ENCODE results near the gene RBCK1. TPM values are rescaled to one million over a fixed set of nuclear protein-coding genes. Genes with fewer than 3 reads are reported as not detected.

Gene RBCK1
- total RNA-seq, 1 donor from 2014 or later: 97.6 TPM

DNA sequence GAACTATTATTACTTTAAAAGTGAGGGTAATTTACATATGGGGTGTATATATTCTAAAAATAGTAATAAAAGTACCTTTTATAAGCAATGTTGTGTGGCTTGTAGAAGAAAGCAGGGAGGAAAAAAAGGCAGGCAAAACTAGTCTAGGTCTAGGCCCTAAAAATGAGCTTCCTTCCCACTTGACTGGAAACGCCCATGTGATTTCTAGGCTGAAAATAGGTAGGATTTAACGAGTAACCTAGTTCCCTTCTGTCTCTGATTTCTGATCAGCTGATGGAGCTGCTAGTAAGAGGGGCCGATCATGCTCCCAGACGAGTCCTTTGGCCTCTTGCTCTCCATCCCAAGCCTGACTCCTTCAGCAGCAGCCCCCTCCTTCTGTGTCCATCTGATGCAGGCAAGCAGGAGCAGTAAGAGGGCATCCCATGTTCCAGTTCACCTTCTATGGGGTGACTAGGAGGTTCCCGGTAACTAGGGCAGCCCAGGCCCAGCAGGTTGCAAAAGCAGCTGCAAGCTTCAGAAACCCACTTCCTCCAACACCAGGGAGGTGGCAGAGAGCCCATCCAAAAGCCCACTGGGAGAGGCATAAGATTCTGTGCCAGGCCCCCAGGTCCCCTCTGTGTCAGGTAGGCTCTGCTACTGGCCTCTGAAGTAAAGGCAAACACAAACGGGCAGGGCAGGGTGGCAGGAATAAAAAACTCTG is 29.8 kb downstream of the RBCK1 start:
- TF ChIP-seq, protein P1, sequence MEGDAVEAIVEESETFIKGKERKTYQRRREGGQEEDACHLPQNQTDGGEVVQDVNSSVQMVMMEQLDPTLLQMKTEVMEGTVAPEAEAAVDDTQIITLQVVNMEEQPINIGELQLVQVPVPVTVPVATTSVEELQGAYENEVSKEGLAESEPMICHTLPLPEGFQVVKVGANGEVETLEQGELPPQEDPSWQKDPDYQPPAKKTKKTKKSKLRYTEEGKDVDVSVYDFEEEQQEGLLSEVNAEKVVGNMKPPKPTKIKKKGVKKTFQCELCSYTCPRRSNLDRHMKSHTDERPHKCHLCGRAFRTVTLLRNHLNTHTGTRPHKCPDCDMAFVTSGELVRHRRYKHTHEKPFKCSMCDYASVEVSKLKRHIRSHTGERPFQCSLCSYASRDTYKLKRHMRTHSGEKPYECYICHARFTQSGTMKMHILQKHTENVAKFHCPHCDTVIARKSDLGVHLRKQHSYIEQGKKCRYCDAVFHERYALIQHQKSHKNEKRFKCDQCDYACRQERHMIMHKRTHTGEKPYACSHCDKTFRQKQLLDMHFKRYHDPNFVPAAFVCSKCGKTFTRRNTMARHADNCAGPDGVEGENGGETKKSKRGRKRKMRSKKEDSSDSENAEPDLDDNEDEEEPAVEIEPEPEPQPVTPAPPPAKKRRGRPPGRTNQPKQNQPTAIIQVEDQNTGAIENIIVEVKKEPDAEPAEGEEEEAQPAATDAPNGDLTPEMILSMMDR (IDR thresholded peaks at IDR 0.05; ENCODE audit: partially characterized antibody, unreplicated experiment): no peak
- Mint-ChIP-seq H3K4me3 (ENCODE audit: unreplicated experiment) (no peak overlapping the region), H3K9me3 (ENCODE audit: unreplicated experiment) (peaks cover 2% of the 10 kb centered on the region), H3K27ac (ENCODE audit: unreplicated experiment) (no peak overlapping the region), H3K36me3 (ENCODE audit: unreplicated experiment) (peaks cover 16% of the 10 kb centered on the region), H3K4me1 (ENCODE audit: low read depth, unreplicated experiment) (peaks cover 6% of the 10 kb centered on the region), H3K27me3 (ENCODE audit: unreplicated experiment) (peaks cover 3% of the 10 kb centered on the region)
- DNase-seq: no peak

DNA sequence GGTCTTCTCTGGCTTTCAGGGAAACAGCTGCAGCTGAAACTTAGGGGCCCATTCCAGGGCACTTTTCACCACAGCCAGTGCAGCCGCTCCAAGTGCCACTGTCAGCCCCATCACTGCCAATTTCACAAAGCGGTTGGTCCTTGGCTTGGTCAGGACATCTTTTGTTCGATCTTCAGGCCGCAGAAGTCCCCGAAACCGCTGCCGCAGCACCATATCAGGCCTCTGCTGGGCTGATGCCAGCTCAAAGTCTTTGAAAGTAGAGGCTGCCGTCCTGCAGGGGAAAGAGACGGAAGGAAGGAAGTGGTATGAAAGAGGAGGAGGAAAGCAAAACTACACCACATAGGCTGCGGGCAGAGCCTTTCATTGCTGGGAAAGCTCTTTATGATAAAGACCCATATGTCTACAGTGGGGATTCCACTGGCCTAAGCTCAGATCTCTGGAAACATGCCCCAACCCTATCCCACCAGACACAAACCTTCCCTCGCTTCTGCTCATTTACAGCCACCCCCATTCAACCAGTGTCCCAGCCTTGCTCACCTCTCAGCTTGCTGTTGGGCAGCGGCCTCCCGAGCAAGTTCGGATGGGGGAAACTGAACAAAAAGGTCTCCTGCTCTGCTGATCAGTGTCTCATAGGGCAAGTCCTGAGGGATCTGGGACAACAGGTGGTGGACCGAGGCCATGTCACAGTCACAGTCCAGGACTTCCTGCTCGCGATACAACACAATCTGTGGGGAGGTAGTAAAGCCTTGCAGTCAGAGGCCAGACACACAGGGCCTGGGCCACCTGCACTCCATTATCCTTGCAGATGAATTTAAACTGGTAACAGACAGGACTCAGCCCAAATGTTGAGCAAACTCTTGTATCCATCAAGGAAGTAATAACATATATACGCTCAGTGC is 30.7 kb downstream of the RBCK1 start:
- Mint-ChIP-seq H3K4me1 (ENCODE audit: low read depth, unreplicated experiment) (peaks cover 4% of the 10 kb centered on the region), H3K27ac (ENCODE audit: unreplicated experiment) (no peak overlapping the region), H3K36me3 (ENCODE audit: unreplicated experiment) (peaks cover 16% of the 10 kb centered on the region), H3K27me3 (ENCODE audit: unreplicated experiment) (no peaks in the 10 kb centered on the region), H3K4me3 (ENCODE audit: unreplicated experiment) (no peak overlapping the region), H3K9me3 (ENCODE audit: unreplicated experiment) (peaks cover 2% of the 10 kb centered on the region)
- TF ChIP-seq, protein P1 (IDR thresholded peaks at IDR 0.05; ENCODE audit: partially characterized antibody, unreplicated experiment): no peak
- no peak for DNase-seq

DNA sequence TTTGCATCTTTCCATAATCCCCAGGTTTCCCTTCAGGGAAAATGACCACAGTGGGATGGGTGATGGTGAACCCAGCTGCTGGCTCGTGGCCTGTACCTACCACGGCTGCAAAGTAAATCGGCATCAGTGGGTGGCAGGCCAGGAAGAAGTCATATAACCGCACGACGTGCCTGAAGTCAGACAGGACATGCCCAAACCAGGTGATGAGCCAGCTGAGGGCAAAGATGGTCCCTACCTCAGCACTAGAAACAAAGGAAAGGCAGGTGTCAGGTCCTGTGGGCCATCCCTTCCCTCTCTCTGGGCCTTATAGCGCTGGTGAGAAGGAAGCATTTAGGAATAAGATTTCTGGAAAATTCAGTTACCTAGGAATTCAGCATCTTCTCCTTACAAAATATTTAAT is 32.0 kb downstream of the RBCK1 start:
- TF ChIP-seq, protein P1 (IDR thresholded peaks at IDR 0.05; ENCODE audit: partially characterized antibody, unreplicated experiment): no peak
- Mint-ChIP-seq H3K4me3 (ENCODE audit: unreplicated experiment) (no peak overlapping the region), H3K27me3 (ENCODE audit: unreplicated experiment) (no peaks in the 10 kb centered on the region), H3K27ac (ENCODE audit: unreplicated experiment) (no peak overlapping the region), H3K36me3 (ENCODE audit: unreplicated experiment) (peaks cover 16% of the 10 kb centered on the region), H3K4me1 (ENCODE audit: low read depth, unreplicated experiment) (peaks cover 9% of the 10 kb centered on the region), H3K9me3 (ENCODE audit: unreplicated experiment) (peaks cover 2% of the 10 kb centered on the region)
- no peak for DNase-seq

DNA sequence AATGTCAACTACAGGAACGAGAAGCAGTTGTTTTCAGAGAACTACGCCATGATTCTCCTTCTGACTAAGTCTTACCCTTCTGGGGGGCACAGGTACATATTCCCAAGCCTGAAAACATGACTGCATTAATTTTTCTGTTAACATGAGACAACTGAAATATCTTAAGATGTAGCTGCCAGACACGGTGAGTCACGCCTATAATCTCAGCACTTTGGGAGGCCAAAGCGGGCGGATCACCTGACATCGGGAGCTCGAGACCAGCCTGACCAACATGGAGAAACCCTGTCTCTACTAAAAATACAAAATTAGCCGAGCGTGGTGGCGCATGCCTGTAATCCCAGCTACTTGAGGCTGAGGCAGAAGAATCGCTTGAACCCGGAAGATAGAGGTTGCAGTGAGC is 32.5 kb downstream of the RBCK1 start:
- Mint-ChIP-seq H3K36me3 (ENCODE audit: unreplicated experiment) (peaks cover 14% of the 10 kb centered on the region), H3K4me1 (ENCODE audit: low read depth, unreplicated experiment) (peaks cover 8% of the 10 kb centered on the region), H3K27me3 (ENCODE audit: unreplicated experiment) (no peaks in the 10 kb centered on the region), H3K9me3 (ENCODE audit: unreplicated experiment) (no peaks in the 10 kb centered on the region), H3K27ac (ENCODE audit: unreplicated experiment) (no peak overlapping the region), H3K4me3 (ENCODE audit: unreplicated experiment) (no peak overlapping the region)
- no peak for DNase-seq
- TF ChIP-seq, protein P1 (IDR thresholded peaks at IDR 0.05; ENCODE audit: partially characterized antibody, unreplicated experiment): no peak

Measured in glutamatergic neuron (in vitro differentiated cells).